Central memory CD4-positive, alpha-beta T cell (primary cell): ENCODE results near the gene SLC43A2.
A peak's percentile ranks its signal among the peaks of the same experiment; 100 is the strongest.
"Not testable (repeated sequence)": the region's sequence is repeated elsewhere in the genome, so short reads cannot be mapped to it uniquely, and the experiment has no call there.

Experiments used
- DNase-seq: peaks from one replicate; pipeline ENCODE4 v3.0.0; 2022
- total RNA-seq, 3 experiments: gene quantifications; one replicate each; lab custom pipeline; 2026; lab: John Stamatoyannopoulos, UW

The SLC43A2 gene
- total RNA-seq = 1.1 to 20.8 (median 1.7) reads per million in 3 experiments

DNA sequence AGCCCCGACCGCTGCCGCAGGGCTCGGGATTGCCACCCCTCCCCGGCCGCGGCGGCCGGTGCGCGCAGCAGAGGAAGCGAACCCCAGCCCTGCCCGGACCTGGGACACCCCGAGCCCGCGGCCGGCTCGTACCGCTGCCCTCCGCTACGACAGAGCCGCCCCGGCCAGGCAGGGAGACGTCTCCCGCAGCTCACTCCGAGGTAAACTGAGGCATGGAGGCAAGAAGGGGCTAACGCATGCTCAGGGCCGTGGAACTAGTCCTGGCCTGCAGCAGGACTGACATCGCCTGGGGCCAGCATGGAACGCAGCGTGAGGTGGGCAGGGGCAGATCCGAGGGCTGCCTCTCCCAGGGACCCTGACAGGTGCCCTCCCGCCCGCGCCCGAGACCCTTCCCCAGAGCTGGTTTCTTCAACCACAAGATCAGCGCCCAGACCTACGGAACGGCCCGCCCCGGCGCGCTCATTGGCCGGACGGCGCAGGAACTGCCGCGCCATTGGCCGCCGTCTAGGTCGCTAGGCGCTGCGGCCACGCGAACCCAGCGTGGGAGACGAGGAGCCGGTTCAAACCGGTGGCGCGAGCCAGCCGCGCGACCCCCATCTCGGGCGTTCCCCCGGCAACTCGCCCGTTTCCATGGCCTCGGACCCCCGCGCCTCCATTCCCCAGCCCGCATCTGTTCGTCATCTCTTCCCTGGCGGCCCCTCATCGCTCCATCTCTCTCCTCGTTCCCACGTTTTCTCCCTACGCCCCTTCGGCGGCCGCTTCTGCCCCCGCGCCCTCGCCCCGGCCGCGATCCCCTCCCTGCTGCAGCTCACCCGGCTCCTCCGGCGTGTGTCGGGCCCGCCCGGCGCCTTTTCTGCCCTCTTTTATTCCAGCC, at the start of gene SLC43A2:
TSS of gene SLC43A2 (minus strand) at position 853 of the 874 bp plus-strand sequence. CDS start 960 bp downstream, outside the sequence.
- peak; percentile 69 for DNase-seq

DNA sequence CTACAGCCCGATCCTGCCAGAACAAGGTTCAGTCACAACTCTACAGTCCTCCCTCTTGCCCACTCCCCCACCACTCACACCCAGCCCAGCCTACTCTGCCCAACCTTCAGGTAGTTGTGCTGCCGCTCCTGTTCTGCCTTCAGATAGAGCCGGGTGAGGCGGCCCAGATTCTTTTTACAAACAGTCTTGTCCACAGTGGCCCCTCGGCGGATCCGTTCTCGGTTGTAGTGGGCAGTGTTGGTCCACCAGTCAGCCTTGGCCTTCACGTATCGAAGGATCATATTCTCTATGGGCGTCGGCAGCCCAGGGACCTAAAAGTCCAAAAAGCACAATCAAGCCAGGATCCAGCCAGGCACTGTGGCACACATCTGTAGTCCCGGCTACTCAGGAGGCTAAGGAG, 47.8 kb upstream of the SLC43A2 start:
- DNase-seq = no peak

GRCh38 chr17:1673041-1673785, 44.6 kb upstream of the SLC43A2 start:
- peak; percentile 35 for DNase-seq

DNA sequence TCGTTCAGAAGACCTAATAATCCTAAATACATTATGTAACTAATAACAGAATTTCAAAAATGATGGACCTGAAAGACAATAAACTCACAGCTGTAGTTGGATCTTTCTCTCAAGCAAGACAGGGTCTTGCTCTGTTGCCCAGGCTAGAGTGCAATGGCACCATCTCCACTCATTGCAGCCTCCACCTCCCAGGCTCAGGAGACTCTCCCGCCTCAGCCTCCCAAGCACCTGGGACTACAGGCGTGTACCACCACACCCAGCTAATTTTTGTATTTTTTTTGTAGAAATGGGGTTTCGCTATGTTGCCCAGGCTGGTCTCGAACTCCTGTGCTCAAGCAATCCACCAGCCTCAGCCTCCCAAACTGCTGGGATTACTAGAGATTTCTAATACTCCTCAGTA, 35.3 kb upstream of the SLC43A2 start:
- not testable (repeated sequence) for DNase-seq

GRCh38 chr17:1661045-1661444, 32.4 kb upstream of the SLC43A2 start:
- no peak for DNase-seq

DNA sequence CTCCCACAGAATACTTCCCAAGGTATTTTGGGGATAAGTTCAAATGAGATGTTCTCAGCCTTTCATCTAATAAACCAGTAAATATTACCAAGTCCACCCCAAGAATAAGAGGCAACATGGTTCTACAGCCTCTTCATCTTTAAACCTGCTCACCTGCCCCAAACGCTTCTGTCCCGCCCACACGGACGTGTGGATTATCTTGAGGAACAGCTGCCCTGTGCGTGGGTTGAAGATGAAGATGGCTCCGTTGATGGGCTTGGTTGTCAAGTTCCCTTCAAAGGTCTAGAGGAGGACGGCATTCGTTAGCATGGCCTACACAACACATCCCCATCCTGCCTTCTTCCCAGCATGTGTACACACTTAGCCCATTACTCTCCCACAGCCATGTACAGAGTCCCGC, 29.5 kb upstream of the SLC43A2 start:
- DNase-seq = no peak

- no peak for DNase-seq
Measured at GRCh38 chr17:1653735-1654134, 25.1 kb upstream of the SLC43A2 start.

GRCh38 chr17:1652794-1653193, 24.2 kb upstream of the SLC43A2 start:
- DNase-seq = not testable (repeated sequence)

DNA sequence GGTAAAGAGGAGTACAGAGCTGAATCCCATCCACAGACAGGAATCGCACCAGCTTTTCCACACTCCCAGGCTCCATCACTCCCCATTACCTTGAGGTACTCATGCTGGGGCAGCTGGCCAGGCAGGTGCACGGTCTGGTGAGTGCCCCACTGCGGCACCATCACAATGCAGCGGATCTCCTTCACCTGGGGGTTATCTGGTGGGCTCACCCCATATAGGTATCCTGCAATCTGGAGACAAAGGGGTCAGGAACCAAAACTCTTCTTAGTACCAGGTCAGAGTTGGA, 22.9 kb upstream of the SLC43A2 start:
- no peak for DNase-seq

DNA sequence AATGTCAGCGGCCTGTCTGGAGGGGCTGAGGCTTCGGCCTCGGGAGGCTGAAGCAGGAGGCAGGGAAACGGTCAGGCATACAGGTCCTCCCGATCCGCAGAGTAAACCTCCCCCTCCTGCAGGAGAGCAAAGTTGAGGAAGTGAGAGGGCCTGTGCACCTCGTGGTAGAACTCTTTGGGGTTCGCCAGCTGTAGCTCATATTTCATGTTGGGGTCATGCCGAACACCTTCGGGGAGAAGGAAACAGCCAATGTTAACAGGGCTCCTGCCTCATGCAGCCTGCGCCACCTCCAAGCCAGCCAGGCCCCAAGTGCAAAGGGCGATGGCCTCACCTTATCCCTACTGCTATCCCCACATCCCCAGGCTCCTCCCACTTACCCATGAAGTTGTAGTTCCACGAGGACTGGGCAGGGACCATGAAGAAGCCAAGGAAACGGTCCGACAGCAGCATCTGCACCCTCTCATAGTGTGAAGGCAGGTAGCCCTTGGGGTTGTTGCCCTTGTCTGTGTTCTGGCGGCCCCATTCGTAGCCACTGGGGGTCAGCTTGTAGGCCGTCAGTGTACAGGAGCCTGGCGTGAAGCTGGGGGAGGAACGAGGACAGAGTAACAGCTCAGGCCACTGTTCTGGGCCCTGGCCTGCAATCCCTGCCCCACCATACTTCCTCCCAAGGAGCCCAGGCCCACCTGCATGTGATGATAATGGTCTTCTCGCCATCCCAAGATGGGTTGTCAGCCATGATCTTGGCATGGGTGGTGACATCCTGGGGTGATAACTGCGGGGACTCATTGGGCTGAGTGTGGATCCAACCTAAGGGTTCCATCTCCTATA, 22.3 kb upstream of the SLC43A2 start:
- DNase-seq = no peak

- no peak for DNase-seq
Measured at GRCh38 chr17:1649844-1650501, 21.3 kb upstream of the SLC43A2 start, which contains the start of gene RILP. RILP (minus strand) TSS chr17:1649866; CDS start chr17:1649804, 62 bp downstream.

- DNase-seq = peak; percentile 91
Measured at GRCh38 chr17:1648963-1649843, 20.6 kb upstream of the SLC43A2 start.

DNA sequence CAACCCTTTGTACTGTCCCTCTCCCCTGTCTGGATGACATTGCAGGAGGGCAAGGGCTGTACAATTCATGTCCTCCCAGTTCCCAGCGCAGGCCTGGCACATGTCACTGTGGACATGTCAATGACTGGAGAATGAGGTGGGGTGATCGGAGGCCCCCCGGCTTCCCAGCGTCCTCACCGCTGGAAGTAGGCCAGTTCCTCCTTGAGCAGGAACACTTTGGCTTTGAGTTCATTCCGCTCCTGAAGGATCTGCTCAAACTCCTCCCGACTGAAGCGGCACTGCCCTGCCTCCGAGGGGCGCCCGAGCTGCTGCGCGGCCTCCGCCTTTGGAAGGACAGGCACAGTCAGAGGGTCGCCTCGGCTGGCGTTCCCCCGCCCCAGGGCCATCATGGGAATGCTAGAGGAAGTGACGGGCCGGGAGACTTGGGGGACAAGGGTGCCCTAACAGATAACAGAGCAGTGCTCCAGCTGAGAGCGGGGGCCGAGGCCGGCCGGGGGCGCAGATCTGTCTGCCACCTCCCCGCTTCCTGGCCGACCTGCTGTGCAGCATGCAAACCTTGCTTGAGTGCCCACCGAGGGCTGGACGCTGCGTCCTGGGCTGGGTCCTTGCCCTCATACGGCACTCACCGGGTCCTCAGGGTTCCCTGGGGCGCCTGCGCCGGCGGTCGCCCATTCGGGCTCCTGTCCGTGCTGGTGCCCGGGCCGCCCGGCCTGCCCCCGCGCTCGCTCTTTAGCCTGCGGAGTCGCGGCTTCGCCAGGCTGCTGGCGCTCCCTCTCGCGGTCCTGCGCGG, 19.7 kb upstream of the SLC43A2 start:
- no peak for DNase-seq

DNA sequence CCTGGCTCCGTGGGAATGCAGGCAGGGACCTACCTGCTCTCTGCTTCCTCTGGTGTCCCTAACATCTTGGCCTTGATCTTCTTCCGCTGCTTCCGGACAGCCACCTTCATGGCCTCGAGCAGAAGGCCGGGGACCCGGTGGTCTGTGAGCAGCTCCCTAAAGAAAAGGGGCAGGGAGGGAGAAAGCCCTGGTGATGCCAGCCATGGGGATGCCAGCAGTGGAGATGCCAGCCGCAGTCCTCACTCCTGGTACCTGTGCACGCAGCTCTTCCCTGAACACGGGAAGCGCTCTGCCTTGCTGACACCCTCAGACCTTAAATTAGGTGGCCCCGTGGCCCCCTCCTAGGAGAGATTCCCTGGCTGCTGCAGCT, 19.2 kb upstream of the SLC43A2 start:
- DNase-seq = no peak

DNA sequence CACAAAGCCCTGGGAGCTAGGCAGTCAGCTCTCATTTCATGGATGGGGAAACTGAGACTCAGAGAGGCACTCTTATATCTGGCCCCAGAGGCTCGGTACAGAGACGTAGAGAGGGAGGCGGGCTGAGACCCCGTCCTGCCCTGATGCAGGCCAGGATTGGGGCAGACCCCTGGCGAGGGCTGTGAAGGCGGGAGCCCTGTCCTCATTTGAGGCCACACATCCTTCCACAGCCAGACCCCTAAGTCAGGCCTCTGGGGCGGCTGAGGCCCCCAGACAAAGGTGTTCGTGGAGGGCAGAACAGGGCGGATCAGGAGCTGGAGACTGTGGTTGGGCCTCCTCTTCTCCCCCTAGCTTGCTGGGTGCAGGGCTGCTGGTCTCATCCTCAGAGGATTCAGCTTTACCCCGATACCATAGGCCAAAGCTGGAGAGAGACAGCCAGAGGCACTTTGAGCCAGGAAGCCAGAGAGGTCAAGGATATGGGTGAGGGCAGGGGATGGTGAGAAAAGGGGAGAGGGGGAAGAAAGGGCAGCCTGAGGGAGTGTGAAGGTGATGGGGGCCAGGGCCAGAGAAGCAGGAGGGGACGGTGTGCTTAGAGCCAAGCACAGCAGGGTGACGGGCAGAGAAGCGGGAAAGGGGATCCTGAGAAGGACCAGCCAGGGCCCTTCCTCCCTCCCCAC, 17.7 kb upstream of the SLC43A2 start:
- no peak for DNase-seq

DNA sequence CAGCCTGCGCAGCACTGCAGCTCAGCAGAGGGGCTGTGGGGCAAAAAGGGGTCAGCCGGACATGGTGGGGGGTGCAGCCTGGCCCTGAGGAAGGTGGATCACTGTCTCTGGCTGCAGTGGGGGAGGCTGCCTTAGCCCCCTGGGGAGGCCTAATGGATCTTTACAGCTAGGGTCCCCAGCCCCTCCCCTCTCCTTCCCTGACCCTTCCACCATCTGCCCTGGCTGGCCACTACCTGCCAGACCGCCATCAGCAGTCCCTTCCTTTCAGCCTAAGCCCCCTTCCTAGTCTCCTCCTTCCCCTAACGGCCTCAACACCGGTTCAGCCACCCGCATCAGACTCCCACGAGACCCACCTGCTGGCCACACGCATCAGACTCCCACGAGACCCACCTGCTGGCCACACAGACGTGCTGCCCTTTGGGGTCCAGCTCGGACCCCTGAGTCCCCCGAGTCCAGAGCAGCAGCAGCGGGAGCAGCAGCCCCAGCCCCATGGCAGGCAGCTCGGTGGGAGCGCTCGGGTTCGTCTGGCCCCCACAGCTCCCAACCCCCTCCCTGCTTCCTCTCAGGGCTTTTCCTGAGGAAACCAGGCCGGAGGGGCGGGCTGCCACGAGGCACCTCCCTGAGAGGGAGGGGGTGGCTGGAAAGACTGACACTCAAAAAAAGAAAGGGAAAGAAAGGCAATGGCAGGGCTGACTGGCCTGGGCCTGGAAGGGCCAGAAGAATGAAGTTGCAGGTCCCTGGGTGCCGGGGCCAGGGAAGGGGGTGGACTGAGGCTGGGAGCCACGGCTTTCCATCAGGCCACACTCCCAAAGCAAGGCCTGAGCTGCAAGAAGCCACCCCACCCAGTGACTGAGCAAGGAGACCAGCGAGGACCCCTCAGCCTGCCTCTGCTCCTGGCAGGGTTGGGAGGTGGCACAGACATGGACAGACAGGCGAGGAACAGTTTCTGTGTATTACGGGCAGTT, 16.9 kb upstream of the SLC43A2 start, which contains the start of gene SCARF1:
TSS of gene SCARF1 (minus strand) at position 526 of the 965 bp plus-strand sequence. CDS start at position 491, 35 bp downstream.
- DNase-seq = no peak

GRCh38 chr17:1644493-1645206, 16.0 kb upstream of the SLC43A2 start:
- DNase-seq = no peak

DNA sequence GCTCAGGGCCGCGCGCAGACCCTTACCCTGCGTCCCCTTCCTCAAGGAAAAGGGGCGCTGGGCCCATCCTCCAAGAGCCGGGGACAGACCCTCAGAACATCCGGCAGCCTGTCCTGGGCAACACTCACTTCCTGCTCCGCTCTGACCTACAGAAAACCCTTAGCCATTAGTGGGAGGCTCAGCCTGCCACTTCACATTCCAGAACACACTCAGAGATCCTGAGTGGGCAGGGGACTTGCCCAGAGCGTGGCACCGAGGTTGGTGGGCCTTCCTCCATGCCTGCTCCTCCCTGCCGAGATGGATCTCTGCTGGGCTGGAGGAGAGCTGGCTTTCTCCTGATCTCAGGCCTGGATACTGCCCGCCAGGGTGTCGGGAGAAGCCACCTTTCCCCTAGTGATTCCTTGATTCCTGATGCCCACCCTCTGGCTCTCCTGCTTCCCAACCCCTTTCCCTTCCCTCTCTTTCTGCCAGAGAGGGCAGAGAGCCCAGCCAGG, 15.4 kb upstream of the SLC43A2 start:
- no peak for DNase-seq
